H1 (cell line): Measurements from ENCODE around the gene FOXC2. TPM values are rescaled to one million over a fixed set of nuclear protein-coding genes. Genes with fewer than 3 reads are reported as not detected.

Source experiments
- CTCF ChIA-PET: fragments of 300-600 bp; sonication (Branson Sonifier 250); formaldehyde crosslinking; loops from one replicate; lab custom pipeline; 2021; ENCODE audit not compliant: partially characterized antibody; lab: Charles Lee
- POLR2A ChIA-PET: fragments of 300-600 bp; sonication (Branson Sonifier 250); formaldehyde crosslinking; loops from one replicate; lab custom pipeline; 2021; ENCODE audit warnings: inconsistent platforms; ENCODE audit not compliant: partially characterized antibody; lab: Charles Lee
- DNase-seq, 2 experiments: peaks; one replicate each; pipeline versions ENCODE4 v3.0.0 to v3.0.0-alpha.2; 2010 to 2022; ENCODE audit warnings: low spot score in 2 of 2, low read depth in 1 of 2, mixed read lengths in 1 of 2
- FAIRE-seq: peaks from 2 replicates; lab custom pipeline; 2011; peaks lifted over from hg19 to GRCh38; lab: Jason Lieb, UNC
- H2AFZ ChIP-seq: 2 replicates; pipeline ENCODE4 v1.8.1; 2012; ENCODE audit warnings: low read length, inconsistent platforms
- H2AK5ac ChIP-seq: 2 replicates; pipeline ENCODE4 v1.6.1; 2013; ENCODE audit warnings: low read depth, low read length
- H2BK120ac ChIP-seq: replicated peaks from 2 replicates; pipeline ENCODE3; 2013; ENCODE audit warnings: low read depth, low read length, inconsistent platforms
- H2BK12ac ChIP-seq: 2 replicates; pipeline ENCODE4 v1.6.1; 2013; ENCODE audit warnings: low read depth, low read length
- H2BK15ac ChIP-seq: 2 replicates; pipeline ENCODE4 v1.6.1; 2013; ENCODE audit warnings: low read length
- H2BK20ac ChIP-seq: 2 replicates; pipeline ENCODE4 v1.6.1; 2013; ENCODE audit warnings: low read length
- H2BK5ac ChIP-seq: 2 replicates; pipeline ENCODE4 v1.6.1; 2013; ENCODE audit warnings: low read depth, low read length
- H3K14ac ChIP-seq: 2 replicates; pipeline ENCODE4 v1.6.1; 2013; ENCODE audit warnings: inconsistent platforms; ENCODE audit not compliant: insufficient read length
- H3K18ac ChIP-seq: 2 replicates; pipeline ENCODE4 v1.6.1; 2013; ENCODE audit warnings: low read length; ENCODE audit errors: extremely low read depth
- H3K23ac ChIP-seq: 2 replicates; pipeline ENCODE4 v1.6.1; 2013; ENCODE audit warnings: inconsistent platforms; ENCODE audit not compliant: insufficient read length
- H3K23me2 ChIP-seq: 2 replicates; pipeline ENCODE4 v1.6.1; 2013; ENCODE audit warnings: low read depth, low read length
- H3K27ac ChIP-seq: 2 replicates; pipeline ENCODE4 v1.6.1; 2011; ENCODE audit warnings: low read depth, low read length, inconsistent platforms
- H3K27me3 ChIP-seq, 4 experiments: replicated peaks in 1 of 4; 1 replicate in 1 of 4; 2 replicates in 3 of 4; pipeline versions ENCODE4 v1.6.1 to v1.8.1; 2011 to 2013; ENCODE audit warnings: low read length in 3 of 4, mild to moderate bottlenecking in 3 of 4, inconsistent platforms in 2 of 4, mixed read lengths in 2 of 4, moderate library complexity in 1 of 4; ENCODE audit not compliant: control insufficient read depth in 3 of 4, insufficient read depth in 3 of 4; ENCODE audit errors: extremely low read depth in 1 of 4
- H3K36me3 ChIP-seq, 4 experiments: 2 replicates each; pipeline versions ENCODE4 v1.6.1 to v1.8.1; 2011 to 2013; ENCODE audit warnings: mild to moderate bottlenecking in 4 of 4, low read length in 3 of 4, moderate library complexity in 2 of 4, control low read depth in 1 of 4, inconsistent platforms in 1 of 4; ENCODE audit not compliant: insufficient read depth in 4 of 4, control insufficient read depth in 2 of 4
- H3K4ac ChIP-seq: replicated peaks from 2 replicates; pipeline ENCODE3; 2013; ENCODE audit warnings: low read length, low read depth, mixed read lengths, inconsistent platforms; ENCODE audit not compliant: insufficient read length
- H3K4me1 ChIP-seq, 4 experiments: replicated peaks in 1 of 4; 1 replicate in 1 of 4; 2 replicates in 3 of 4; pipeline versions ENCODE4 v1.6.1 to v1.8.1; 2011 to 2013; ENCODE audit warnings: low read length in 3 of 4, inconsistent platforms in 2 of 4, mixed read lengths in 1 of 4; ENCODE audit not compliant: insufficient read depth in 4 of 4, control insufficient read depth in 3 of 4
- H3K4me2 ChIP-seq, 2 experiments: 2 replicates each; pipeline versions ENCODE4 v1.6.1 to v1.8.1; 2011 to 2013; ENCODE audit warnings: low read depth in 2 of 2, low read length in 2 of 2, control low read depth in 1 of 2, inconsistent platforms in 1 of 2, mild to moderate bottlenecking in 1 of 2; ENCODE audit not compliant: insufficient read depth in 1 of 2
- H3K4me3 ChIP-seq, 4 experiments: fragments of 200-600, 300-600 bp in 1 of 4; sonication (generic), shearing (Covaris generic), sonication (Bioruptor Twin) in 1 of 4; 2 replicates each; pipeline versions ENCODE4 v1.5.1 to v1.8.1; 2011 to 2016; ENCODE audit warnings: low read length in 4 of 4, low read depth in 3 of 4, control low read depth in 2 of 4, inconsistent platforms in 2 of 4, mild to moderate bottlenecking in 2 of 4, mixed read lengths in 1 of 4, moderate library complexity in 1 of 4; ENCODE audit not compliant: insufficient read depth in 2 of 4; ENCODE audit errors: extremely low read depth in 1 of 4
- H3K56ac ChIP-seq: replicated peaks from 2 replicates; pipeline ENCODE3; 2013; ENCODE audit warnings: low read depth, mild to moderate bottlenecking, mixed read lengths, low read length, inconsistent platforms; ENCODE audit not compliant: insufficient read length
- H3K79me1 ChIP-seq: 2 replicates; pipeline ENCODE4 v1.6.1; 2013; ENCODE audit warnings: low read depth, low read length, control low read depth
- H3K79me2 ChIP-seq, 2 experiments: 2 replicates each; pipeline versions ENCODE4 v1.6.1 to v1.8.1; 2012 to 2013; ENCODE audit warnings: low read length in 2 of 2, mild to moderate bottlenecking in 2 of 2, inconsistent platforms in 1 of 2; ENCODE audit not compliant: insufficient read depth in 2 of 2, control insufficient read depth in 1 of 2
- H3K9ac ChIP-seq, 4 experiments: replicated peaks in 1 of 4; 1 replicate in 1 of 4; 2 replicates in 3 of 4; pipeline versions ENCODE4 v1.6.1 to v1.8.1; 2011 to 2013; ENCODE audit warnings: low read depth in 3 of 4, low read length in 3 of 4, control low read depth in 2 of 4, mild to moderate bottlenecking in 2 of 4, moderate library complexity in 2 of 4, inconsistent platforms in 1 of 4; ENCODE audit errors: extremely low read depth in 1 of 4
- H3K9me3 ChIP-seq, 2 experiments: 2 replicates each; pipeline versions ENCODE4 v1.6.1 to v1.8.1; 2012 to 2013; ENCODE audit warnings: mild to moderate bottlenecking in 2 of 2, moderate library complexity in 2 of 2, control low read depth in 1 of 2, inconsistent platforms in 1 of 2, low read depth in 1 of 2, low read length in 1 of 2, mixed read lengths in 1 of 2; ENCODE audit not compliant: insufficient read depth in 2 of 2
- H4K20me1 ChIP-seq, 2 experiments: replicated peaks in 1 of 2; 2 replicates each; pipeline versions ENCODE3 to v1.8.1; 2011 to 2013; ENCODE audit warnings: inconsistent platforms in 2 of 2, low read length in 2 of 2, mild to moderate bottlenecking in 1 of 2; ENCODE audit not compliant: insufficient read depth in 2 of 2, control insufficient read depth in 1 of 2
- H4K5ac ChIP-seq: 2 replicates; pipeline ENCODE4 v1.6.1; 2013; ENCODE audit warnings: low read length, low read depth, mixed read lengths, inconsistent platforms; ENCODE audit not compliant: insufficient read length
- H4K8ac ChIP-seq: 2 replicates; pipeline ENCODE4 v1.8.0; 2013; ENCODE audit warnings: mild to moderate bottlenecking, moderate library complexity, low read length, inconsistent platforms; ENCODE audit not compliant: insufficient read depth; ENCODE audit errors: extremely low read depth
- H4K91ac ChIP-seq: replicated peaks from 2 replicates; pipeline ENCODE3; 2013; ENCODE audit warnings: low read length, mixed read lengths, inconsistent platforms; ENCODE audit not compliant: insufficient read length
- KDM4A ChIP-seq: IDR thresholded peaks from one replicate; pipeline ENCODE4 v1.7.1; 2012; ENCODE audit warnings: low read depth, mild to moderate bottlenecking, moderate library complexity, low read length, inconsistent platforms; ENCODE audit not compliant: severe bottlenecking
- POLR2A ChIP-seq, 2 experiments: IDR thresholded peaks; 1 replicate in 1 of 2; 2 replicates in 1 of 2; pipeline ENCODE4 v1.6.1; 2011; ENCODE audit warnings: low read depth in 2 of 2, low read length in 2 of 2, mild to moderate bottlenecking in 2 of 2; ENCODE audit errors: control extremely low read depth in 1 of 2
- TAF1 ChIP-seq: IDR thresholded peaks from 2 replicates; pipeline ENCODE4 v1.6.1; 2011; ENCODE audit warnings: mild to moderate bottlenecking, low read depth, low read length
- whole genome bisulfite sequencing, 2 experiments: shearing (Covaris generic) in 1 of 2; methylation state at CpG; one replicate each; pipeline versions ENCODE4 v1.1.6 to v1.1.7; 2013 to 2015; ENCODE audit warnings: low lambda C conversion rate in 2 of 2, mixed read lengths in 2 of 2, inconsistent platforms in 1 of 2, low coverage in 1 of 2, missing lambda C conversion rate in 1 of 2; ENCODE audit not compliant: insufficient replicate concordance in 2 of 2, insufficient coverage in 1 of 2, insufficient read length in 1 of 2; ENCODE audit errors: extremely low coverage in 1 of 2, missing lambda C conversion rate in 1 of 2; 5-methylcytosine and 5-hydroxymethylcytosine counted together
- polyA plus RNA-seq, 7 experiments: library from polyadenylated mRNA; depleted of rRNA in 3 of 7; stranded (reverse) in 5 of 7; unstranded in 2 of 7; fragments of >200 nt in 5 of 7; fragments of 200-250 nt in 2 of 7; gene quantifications; 1 replicate in 5 of 7; 2 replicates in 1 of 7; 4 replicates in 1 of 7; pipeline versions ENCODE4 v1.2.1 to v1.2.3, GENCODE V29; 2011 to 2013; ENCODE audit warnings: missing spikeins in 2 of 7, mixed read lengths in 2 of 7
- total RNA-seq: library from RNA; stranded (reverse); fragmentation: NEBNext Ultra II Directional; extraction: Animal tissue kit (Norgen Biotek cat#: 25700); gene quantifications from 2 replicates; pipeline ENCODE4 v1.2.1, GENCODE V29; 2021
- TF ChIP-seq, protein P1 (sequence below), 3 experiments: IDR thresholded peaks; 1 replicate in 2 of 3; 2 replicates in 1 of 3; pipeline versions ENCODE4 v1.5.1 to v1.6.1; 2011; ENCODE audit warnings: low read length in 3 of 3, mild to moderate bottlenecking in 3 of 3, inconsistent platforms in 2 of 3, low read depth in 1 of 3, moderate library complexity in 1 of 3; ENCODE audit not compliant: insufficient read depth in 1 of 3; ENCODE audit errors: control extremely low read depth in 1 of 3
- TF ChIP-seq, protein P2 (sequence below): IDR thresholded peaks from 2 replicates; pipeline ENCODE4 v1.6.1; 2011; ENCODE audit warnings: low read length, improper control_type of control experiment

Gene FOXC2
- total and polyA plus RNA-seq, 2 of the 8 experiments (the other 6 are each of a cell fraction or from before 2014, with no cell fraction given), result 0.09 TPM; not detected in 1

DNA sequence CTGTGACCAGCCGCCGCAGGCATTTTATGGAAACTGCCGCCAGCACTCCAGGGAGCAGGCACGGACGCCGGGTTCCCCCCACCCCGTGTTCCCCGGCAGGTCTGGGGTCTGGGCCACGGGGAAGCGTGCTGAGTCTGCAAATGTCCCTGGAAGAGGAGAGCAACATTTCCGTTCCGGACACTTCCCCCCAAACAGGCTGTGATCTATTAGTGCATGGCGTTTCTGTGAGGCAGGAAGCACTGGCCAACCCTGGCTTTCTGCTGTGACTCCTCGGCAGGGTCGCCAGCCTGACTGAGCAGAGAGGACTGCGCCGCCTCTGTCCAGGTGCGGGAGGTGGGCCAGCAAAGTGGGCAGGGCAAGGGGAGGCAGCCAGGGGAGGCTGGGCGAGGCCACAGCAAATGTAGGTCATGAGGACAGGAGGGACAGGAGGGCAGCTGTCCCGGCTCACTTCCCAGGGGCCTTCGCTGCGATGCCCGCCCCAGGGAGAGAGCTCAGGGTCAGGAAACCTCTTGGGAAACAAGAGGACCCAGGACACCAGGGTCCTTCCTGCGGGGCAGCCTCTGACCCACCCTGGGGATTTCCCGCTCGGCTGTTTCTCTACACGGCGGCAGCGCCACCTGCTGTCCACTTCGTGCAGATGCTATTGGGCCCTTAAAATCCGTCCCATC lies 46.8 kb upstream of the FOXC2 start:
- ChIA-PET POLR2A (no interaction called here), CTCF (interaction anchor here (0.6 to 6.0 kb wide), 28 partner anchors 8 to 1905 kb away, joined by 3 to 84 read pairs (median 4); no protein-coding TSS in a partner anchor)
- peaks cover 9% of the 10 kb centered on the region in 2 experiments for H4K20me1 ChIP-seq
- no peaks in the 10 kb centered on the region for H3K79me2 ChIP-seq
- peak overlapping the region; percentile 72; the same call in 1 of the 2 replicates for H4K8ac ChIP-seq
- H3K14ac ChIP-seq, result no peak overlapping the region
- no peak overlapping the region for H2AK5ac ChIP-seq
- H3K18ac ChIP-seq, result no peak overlapping the region; the same call in 1 of the 2 replicates
- no peaks in the 10 kb centered on the region; a peak in 1 of 4 replicates for H3K9me3 ChIP-seq
- peak overlapping the region in 1 of 2 experiments; percentile 30; a peak in 1 of 4 replicates for H3K4me2 ChIP-seq
- H4K91ac ChIP-seq, result no peak overlapping the region
- H2BK120ac ChIP-seq, result no peak overlapping the region
- peak overlapping the region; percentile 23 for H3K4ac ChIP-seq
- no peak overlapping the region for H2AFZ ChIP-seq
- H4K5ac ChIP-seq, result no peak overlapping the region
- DNase-seq (peak in 1 of 2 experiments; percentile 87), FAIRE-seq (peak; percentile 89)
- H3K79me1 ChIP-seq, result no peaks in the 10 kb centered on the region
- no peak overlapping the region for H2BK12ac ChIP-seq
- H3K9ac ChIP-seq, result no peak overlapping the region
- no peak overlapping the region for H2BK20ac ChIP-seq
- H3K27me3 ChIP-seq, result peaks cover 41 to 55% (median 47%) of the 10 kb centered on the region in 4 experiments
- no peaks in the 10 kb centered on the region for H3K36me3 ChIP-seq
- H3K4me3 ChIP-seq, result no peak overlapping the region
- H3K4me1 ChIP-seq, result peaks cover 3 to 9% (median 5%) of the 10 kb centered on the region in 4 experiments; a peak in 6 of 7 replicates
- no peak overlapping the region for H3K56ac ChIP-seq
- no peak overlapping the region; the same call in 1 of the 2 replicates for H2BK15ac ChIP-seq
- no peak overlapping the region for H2BK5ac ChIP-seq
- no peak overlapping the region for H3K23ac ChIP-seq
- WGBS, 2 experiments, result 40% methylated on average over 28 of the region's 31 CpGs; no CpG with 5 or more reads in 1 of the 2 experiments
- H3K27ac ChIP-seq, result no peak overlapping the region
- H3K23me2 ChIP-seq, result no peaks in the 10 kb centered on the region; the same call in 1 of the 2 replicates
- TF ChIP-seq, protein P1, sequence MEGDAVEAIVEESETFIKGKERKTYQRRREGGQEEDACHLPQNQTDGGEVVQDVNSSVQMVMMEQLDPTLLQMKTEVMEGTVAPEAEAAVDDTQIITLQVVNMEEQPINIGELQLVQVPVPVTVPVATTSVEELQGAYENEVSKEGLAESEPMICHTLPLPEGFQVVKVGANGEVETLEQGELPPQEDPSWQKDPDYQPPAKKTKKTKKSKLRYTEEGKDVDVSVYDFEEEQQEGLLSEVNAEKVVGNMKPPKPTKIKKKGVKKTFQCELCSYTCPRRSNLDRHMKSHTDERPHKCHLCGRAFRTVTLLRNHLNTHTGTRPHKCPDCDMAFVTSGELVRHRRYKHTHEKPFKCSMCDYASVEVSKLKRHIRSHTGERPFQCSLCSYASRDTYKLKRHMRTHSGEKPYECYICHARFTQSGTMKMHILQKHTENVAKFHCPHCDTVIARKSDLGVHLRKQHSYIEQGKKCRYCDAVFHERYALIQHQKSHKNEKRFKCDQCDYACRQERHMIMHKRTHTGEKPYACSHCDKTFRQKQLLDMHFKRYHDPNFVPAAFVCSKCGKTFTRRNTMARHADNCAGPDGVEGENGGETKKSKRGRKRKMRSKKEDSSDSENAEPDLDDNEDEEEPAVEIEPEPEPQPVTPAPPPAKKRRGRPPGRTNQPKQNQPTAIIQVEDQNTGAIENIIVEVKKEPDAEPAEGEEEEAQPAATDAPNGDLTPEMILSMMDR (IDR thresholded peaks at IDR 0.05; ENCODE audit: control extremely low read depth in 1 of 3, insufficient read depth in 1 of 3, low read depth in 1 of 3, low read length in 3 of 3), result peak; percentile 79 to 88 (median 83)
- TF ChIP-seq TAF1 (no peak), KDM4A (no peak), POLR2A (IDR thresholded peaks at IDR 0.05; ENCODE audit: control extremely low read depth in 1 of 2, low read depth in 2 of 2, low read length in 2 of 2) (no peak)
- TF ChIP-seq, protein P2, sequence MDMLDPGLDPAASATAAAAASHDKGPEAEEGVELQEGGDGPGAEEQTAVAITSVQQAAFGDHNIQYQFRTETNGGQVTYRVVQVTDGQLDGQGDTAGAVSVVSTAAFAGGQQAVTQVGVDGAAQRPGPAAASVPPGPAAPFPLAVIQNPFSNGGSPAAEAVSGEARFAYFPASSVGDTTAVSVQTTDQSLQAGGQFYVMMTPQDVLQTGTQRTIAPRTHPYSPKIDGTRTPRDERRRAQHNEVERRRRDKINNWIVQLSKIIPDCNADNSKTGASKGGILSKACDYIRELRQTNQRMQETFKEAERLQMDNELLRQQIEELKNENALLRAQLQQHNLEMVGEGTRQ, result no peak
